Measurements from ENCODE around the gene WDR13. TPM values are rescaled to one million over a fixed set of nuclear protein-coding genes. Genes with fewer than 3 reads are reported as not detected.
A peak's percentile ranks its signal among the peaks of the same experiment; 100 is the strongest.

The WDR13 gene
- total RNA-seq, 1 donor from 2014 or later = 70.4 TPM

- Mint-ChIP-seq H3K27ac (ENCODE audit: unreplicated experiment) (peak within 1 kb of the TSS; percentile 100), H3K4me1 (ENCODE audit: low read depth, unreplicated experiment) (peaks cover 4% of the 10 kb centered on the region), H3K27me3 (ENCODE audit: unreplicated experiment) (peaks cover 11% of the 10 kb centered on the region), H3K9me3 (ENCODE audit: unreplicated experiment) (peaks cover 9% of the 10 kb centered on the region), H3K36me3 (ENCODE audit: unreplicated experiment) (no peaks in the 10 kb centered on the region), H3K4me3 (ENCODE audit: unreplicated experiment) (peak within 1 kb of the TSS; percentile 96)
- TF ChIP-seq, protein P1, sequence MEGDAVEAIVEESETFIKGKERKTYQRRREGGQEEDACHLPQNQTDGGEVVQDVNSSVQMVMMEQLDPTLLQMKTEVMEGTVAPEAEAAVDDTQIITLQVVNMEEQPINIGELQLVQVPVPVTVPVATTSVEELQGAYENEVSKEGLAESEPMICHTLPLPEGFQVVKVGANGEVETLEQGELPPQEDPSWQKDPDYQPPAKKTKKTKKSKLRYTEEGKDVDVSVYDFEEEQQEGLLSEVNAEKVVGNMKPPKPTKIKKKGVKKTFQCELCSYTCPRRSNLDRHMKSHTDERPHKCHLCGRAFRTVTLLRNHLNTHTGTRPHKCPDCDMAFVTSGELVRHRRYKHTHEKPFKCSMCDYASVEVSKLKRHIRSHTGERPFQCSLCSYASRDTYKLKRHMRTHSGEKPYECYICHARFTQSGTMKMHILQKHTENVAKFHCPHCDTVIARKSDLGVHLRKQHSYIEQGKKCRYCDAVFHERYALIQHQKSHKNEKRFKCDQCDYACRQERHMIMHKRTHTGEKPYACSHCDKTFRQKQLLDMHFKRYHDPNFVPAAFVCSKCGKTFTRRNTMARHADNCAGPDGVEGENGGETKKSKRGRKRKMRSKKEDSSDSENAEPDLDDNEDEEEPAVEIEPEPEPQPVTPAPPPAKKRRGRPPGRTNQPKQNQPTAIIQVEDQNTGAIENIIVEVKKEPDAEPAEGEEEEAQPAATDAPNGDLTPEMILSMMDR (IDR thresholded peaks at IDR 0.05; ENCODE audit: partially characterized antibody, unreplicated experiment) = no peak
- DNase-seq = peak; percentile 88
These were observed 22.7 kb upstream of the WDR13 start, which contains the start of gene RBM3 for GRCh38 chrX:48574270-48575266. TSS of gene RBM3 (plus strand) at chrX:48574484. CDS start at chrX:48575181, 697 bp downstream.

GRCh38 chrX:48575642-48576041 lies 21.6 kb upstream of the WDR13 start:
- peaks cover 11% of the 10 kb centered on the region for H3K27me3 Mint-ChIP-seq (ENCODE audit: unreplicated experiment)
- H3K27ac Mint-ChIP-seq (ENCODE audit: unreplicated experiment) = peak overlapping the region; percentile 100
- no peaks in the 10 kb centered on the region for H3K36me3 Mint-ChIP-seq (ENCODE audit: unreplicated experiment)
- no peak for DNase-seq
- TF ChIP-seq, protein P1 (IDR thresholded peaks at IDR 0.05; ENCODE audit: partially characterized antibody, unreplicated experiment) = no peak
- peaks cover 4% of the 10 kb centered on the region for H3K4me1 Mint-ChIP-seq (ENCODE audit: low read depth, unreplicated experiment)
- H3K9me3 Mint-ChIP-seq (ENCODE audit: unreplicated experiment) = peaks cover 9% of the 10 kb centered on the region
- peak overlapping the region; percentile 96 for H3K4me3 Mint-ChIP-seq (ENCODE audit: unreplicated experiment)

- TF ChIP-seq, protein P1 (IDR thresholded peaks at IDR 0.05; ENCODE audit: partially characterized antibody, unreplicated experiment) = no peak
- DNase-seq = no peak
- Mint-ChIP-seq H3K36me3 (ENCODE audit: unreplicated experiment) (no peaks in the 10 kb centered on the region), H3K27ac (ENCODE audit: unreplicated experiment) (peak overlapping the region; percentile 100), H3K4me1 (ENCODE audit: low read depth, unreplicated experiment) (peaks cover 4% of the 10 kb centered on the region), H3K4me3 (ENCODE audit: unreplicated experiment) (peak overlapping the region; percentile 96), H3K9me3 (ENCODE audit: unreplicated experiment) (peaks cover 9% of the 10 kb centered on the region), H3K27me3 (ENCODE audit: unreplicated experiment) (peaks cover 11% of the 10 kb centered on the region)
These were observed 21.2 kb upstream of the WDR13 start for GRCh38 chrX:48576108-48576507.

DNA sequence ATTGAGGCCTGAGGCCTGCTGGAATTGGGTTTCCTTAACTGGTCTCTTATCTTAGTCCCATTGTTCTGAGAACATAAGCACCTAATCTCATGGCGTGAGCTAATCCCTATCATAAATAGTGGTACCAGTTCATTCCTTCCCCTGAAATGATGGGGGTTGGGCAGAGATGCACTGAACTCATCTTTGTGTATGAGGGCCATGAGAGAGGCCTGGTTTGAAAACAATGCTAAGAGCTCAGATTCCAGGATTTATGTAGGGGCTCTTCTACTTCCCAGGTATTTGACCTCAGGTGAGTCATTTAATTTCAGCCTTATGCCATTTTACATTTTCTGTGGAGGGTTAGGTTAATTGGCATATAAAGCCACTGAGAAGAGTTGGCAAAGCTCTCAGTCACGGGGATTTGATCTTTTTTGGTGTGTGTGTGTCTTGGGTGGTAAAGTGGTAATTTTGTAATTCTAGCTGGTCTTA lies 18.6 kb upstream of the WDR13 start:
- H3K9me3 Mint-ChIP-seq (ENCODE audit: unreplicated experiment) = peaks cover 8% of the 10 kb centered on the region
- no peak overlapping the region for H3K4me3 Mint-ChIP-seq (ENCODE audit: unreplicated experiment)

More for the DNA sequence above, 18.6 kb upstream of the WDR13 start:
- peaks cover 3% of the 10 kb centered on the region for H3K4me1 Mint-ChIP-seq (ENCODE audit: low read depth, unreplicated experiment)
- TF ChIP-seq, protein P1 (IDR thresholded peaks at IDR 0.05; ENCODE audit: partially characterized antibody, unreplicated experiment) = no peak
- DNase-seq = no peak
- peaks cover 9% of the 10 kb centered on the region for H3K27me3 Mint-ChIP-seq (ENCODE audit: unreplicated experiment)
- H3K27ac Mint-ChIP-seq (ENCODE audit: unreplicated experiment) = no peak overlapping the region
- no peaks in the 10 kb centered on the region for H3K36me3 Mint-ChIP-seq (ENCODE audit: unreplicated experiment)
